ENCODE results near the gene PIF1. TPM values are rescaled to one million over a fixed set of nuclear protein-coding genes. Genes with fewer than 3 reads are reported as not detected.
"Not testable (repeated sequence)": the region's sequence is repeated elsewhere in the genome, so short reads cannot be mapped to it uniquely, and the experiment has no call there.

Gene PIF1
- total and polyA plus RNA-seq, 12 donors = 0.26 to 6.0 (median 1.8) TPM

DNA sequence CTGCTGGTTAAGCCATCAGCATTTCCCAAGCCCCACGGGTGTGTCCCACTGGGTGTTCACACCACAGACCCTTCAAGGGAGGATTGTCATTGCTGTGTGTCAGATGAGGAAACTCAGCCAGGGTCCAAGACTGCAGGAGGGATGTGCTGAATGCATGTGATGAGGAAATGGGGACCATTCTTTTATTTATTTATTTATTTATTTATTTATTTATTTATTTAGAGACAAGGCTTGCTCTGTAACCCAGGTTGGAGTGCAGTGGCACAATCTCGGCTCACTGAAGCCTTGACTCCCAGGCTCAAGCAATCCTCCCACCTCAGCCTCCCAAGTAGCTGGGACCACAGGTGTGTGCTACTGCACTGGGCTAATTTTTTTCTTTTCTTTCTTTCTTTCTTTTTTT lies 20.8 kb downstream of the PIF1 start:
- no peak for DNase-seq
- no peak overlapping the region for H3K27ac ChIP-seq
- H3K4me1 ChIP-seq (replicated peaks in 1 of 2) = no peaks in the 10 kb centered on the region
- no peak overlapping the region for H3K4me3 ChIP-seq
- TF ChIP-seq, protein P1, sequence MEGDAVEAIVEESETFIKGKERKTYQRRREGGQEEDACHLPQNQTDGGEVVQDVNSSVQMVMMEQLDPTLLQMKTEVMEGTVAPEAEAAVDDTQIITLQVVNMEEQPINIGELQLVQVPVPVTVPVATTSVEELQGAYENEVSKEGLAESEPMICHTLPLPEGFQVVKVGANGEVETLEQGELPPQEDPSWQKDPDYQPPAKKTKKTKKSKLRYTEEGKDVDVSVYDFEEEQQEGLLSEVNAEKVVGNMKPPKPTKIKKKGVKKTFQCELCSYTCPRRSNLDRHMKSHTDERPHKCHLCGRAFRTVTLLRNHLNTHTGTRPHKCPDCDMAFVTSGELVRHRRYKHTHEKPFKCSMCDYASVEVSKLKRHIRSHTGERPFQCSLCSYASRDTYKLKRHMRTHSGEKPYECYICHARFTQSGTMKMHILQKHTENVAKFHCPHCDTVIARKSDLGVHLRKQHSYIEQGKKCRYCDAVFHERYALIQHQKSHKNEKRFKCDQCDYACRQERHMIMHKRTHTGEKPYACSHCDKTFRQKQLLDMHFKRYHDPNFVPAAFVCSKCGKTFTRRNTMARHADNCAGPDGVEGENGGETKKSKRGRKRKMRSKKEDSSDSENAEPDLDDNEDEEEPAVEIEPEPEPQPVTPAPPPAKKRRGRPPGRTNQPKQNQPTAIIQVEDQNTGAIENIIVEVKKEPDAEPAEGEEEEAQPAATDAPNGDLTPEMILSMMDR (IDR thresholded peaks at IDR 0.05) = no peak
- TF ChIP-seq POLR2A (IDR thresholded peaks at IDR 0.05) = no peak
- H3K9me3 ChIP-seq (replicated peaks in 1 of 3) = no peaks in the 10 kb centered on the region
- intact Hi-C loops (cut with DNase I) = no loop called here
- H3K27me3 ChIP-seq = no peaks in the 10 kb centered on the region
- no peaks in the 10 kb centered on the region for H3K36me3 ChIP-seq (replicated peaks in 1 of 2)
- 42 to 64% (median 54%) methylated on average over 2 of the region's 2 CpGs for WGBS, 4 donors

DNA sequence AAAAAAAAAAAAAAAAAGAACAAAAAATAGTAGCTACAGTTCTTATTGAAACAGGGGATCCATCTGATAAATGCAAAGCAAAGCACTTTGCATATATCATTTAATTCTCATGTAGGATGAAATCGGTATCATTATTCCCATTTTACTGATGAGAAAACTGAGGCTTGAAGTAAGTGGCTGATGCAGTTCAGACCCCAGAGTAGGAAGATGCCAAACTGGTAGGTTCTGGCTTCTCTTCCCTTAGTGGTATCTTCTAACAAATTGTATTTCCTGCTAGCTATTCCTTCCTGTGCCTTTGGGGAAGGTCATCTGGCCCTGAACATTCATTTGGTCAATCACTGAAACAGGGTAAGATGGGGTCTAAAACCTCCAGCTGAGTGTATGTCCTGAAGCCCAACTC lies 21.9 kb downstream of the PIF1 start:
- DNase-seq = no peak
- H3K4me1 ChIP-seq (replicated peaks in 1 of 2) = no peaks in the 10 kb centered on the region
- no peak overlapping the region for H3K4me3 ChIP-seq
- WGBS, 4 donors = 88 to 97% (median 92%) methylated on average over 1 of the region's 1 CpG
- intact Hi-C loops (cut with DNase I) = no loop called here
- H3K27ac ChIP-seq = no peak overlapping the region
- no peaks in the 10 kb centered on the region for H3K9me3 ChIP-seq (replicated peaks in 1 of 3)
- H3K27me3 ChIP-seq = no peaks in the 10 kb centered on the region
- no peak for TF ChIP-seq POLR2A (IDR thresholded peaks at IDR 0.05)
- TF ChIP-seq, protein P1 (IDR thresholded peaks at IDR 0.05) = no peak
- H3K36me3 ChIP-seq (replicated peaks in 1 of 2) = no peaks in the 10 kb centered on the region

DNA sequence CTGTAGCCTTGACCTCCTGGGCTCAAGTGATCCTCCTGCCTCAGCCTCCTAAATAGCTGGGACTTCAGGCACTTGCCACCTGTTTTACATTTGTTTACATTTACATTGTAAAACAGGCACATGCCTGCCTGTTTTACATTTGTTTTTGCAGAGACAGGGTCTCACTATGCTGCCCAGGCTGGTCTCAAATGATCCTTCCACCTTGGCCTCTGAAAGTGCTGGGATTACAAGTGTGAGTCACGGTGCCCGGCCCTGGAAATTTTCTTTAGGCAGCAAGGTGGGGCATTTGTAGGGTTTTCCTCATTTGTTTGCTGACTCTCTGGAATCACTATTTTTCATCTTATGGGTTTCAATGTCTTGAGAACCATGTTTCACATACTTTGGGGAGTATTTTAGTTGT lies 25.0 kb downstream of the PIF1 start:
- intact Hi-C loops (cut with DNase I) = no loop called here

DNA sequence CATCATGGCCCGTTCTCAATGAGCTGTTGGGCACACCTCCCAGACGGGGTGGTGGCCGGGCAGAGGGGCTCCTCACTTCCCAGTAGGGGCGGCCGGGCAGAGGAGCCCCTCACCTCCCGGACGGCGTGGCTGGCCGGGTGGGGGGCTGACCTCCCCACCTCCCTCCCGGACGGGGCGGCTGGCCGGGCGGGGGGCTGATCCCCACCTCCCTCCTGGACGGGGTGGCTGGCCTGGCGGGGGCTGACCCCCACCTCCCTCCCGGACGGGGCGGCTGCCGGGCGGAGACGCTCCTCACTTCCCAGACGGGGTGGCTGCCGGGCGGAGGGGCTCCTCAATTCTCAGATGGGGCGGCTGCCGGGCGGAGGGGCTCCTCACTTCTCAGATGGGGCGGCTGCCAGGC lies 26.5 kb downstream of the PIF1 start:
- WGBS, 4 donors = 80 to 95% (median 94%) methylated on average over 1 to 25 of the region's 29 CpGs; no CpG with 5 or more reads in 1 of the 4 donors
- intact Hi-C loops (cut with DNase I); H3K27me3 ChIP-seq: not testable (repeated sequence)

More for the DNA sequence above, 25.0 kb downstream of the PIF1 start:
- 88 to 100% (median 93%) methylated on average over 2 of the region's 2 CpGs for WGBS, 4 donors
- TF ChIP-seq POLR2A (IDR thresholded peaks at IDR 0.05) = no peak
- TF ChIP-seq, protein P1 (IDR thresholded peaks at IDR 0.05) = no peak
- Histone ChIP-seq H3K27ac (no peak overlapping the region), H3K4me3 (no peak overlapping the region), H3K36me3 (replicated peaks in 1 of 2) (no peaks in the 10 kb centered on the region), H3K9me3 (replicated peaks in 1 of 3) (no peaks in the 10 kb centered on the region), H3K27me3 (no peaks in the 10 kb centered on the region), H3K4me1 (replicated peaks in 1 of 2) (no peaks in the 10 kb centered on the region)
- DNase-seq = no peak

DNA sequence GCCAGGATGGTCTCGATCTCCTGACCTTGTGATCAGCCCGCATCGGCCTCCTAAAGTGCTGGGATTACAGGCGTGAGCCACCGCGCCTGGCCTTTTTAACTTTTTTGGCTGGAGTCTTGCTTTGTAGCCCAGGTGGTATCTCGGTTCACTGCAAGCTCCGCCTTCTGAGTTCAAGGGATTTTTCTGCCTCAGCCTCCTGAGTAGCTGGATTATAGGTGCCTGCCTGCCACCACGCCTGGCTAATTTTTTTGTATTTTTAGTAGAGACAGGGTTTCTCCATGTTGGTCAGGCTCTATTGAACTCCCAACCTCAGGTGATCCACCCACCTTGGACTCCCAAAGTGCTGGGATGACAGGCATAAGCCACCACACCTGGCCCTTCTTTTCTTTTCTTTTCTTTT lies 29.5 kb downstream of the PIF1 start:
- intact Hi-C loops (cut with DNase I); H3K9me3 ChIP-seq (replicated peaks in 1 of 3); H3K4me3 ChIP-seq; DNase-seq; H3K27me3 ChIP-seq; H3K4me1 ChIP-seq (replicated peaks in 1 of 2); H3K36me3 ChIP-seq (replicated peaks in 1 of 2); H3K27ac ChIP-seq: not testable (repeated sequence)
- 86 to 92% (median 91%) methylated on average over 9 of the region's 9 CpGs for WGBS, 4 donors

More for the DNA sequence above, 26.5 kb downstream of the PIF1 start:
- H3K9me3 ChIP-seq (replicated peaks in 1 of 3); DNase-seq; H3K4me1 ChIP-seq (replicated peaks in 1 of 2); H3K4me3 ChIP-seq; H3K36me3 ChIP-seq (replicated peaks in 1 of 2); H3K27ac ChIP-seq: not testable (repeated sequence)

DNA sequence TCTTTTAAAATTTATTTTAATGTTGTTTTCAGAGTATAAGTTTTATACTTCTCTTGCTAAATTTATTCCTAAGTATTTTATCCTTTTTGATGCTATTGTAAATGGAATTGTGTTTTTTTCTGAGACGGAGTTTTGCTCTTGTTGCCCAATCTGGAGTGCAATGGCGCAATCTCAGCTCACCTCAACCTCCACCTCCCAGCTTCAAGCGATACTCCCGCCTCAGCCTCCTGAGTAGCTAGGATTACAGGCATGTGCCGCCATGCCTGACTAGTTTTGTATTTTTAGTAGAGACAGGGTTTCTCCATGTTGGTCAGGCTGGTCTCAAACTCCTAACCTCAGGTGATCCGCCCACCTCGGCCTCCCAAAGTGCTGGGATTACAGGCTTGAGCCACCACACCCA lies 30.1 kb downstream of the PIF1 start:
- H3K27ac ChIP-seq; H3K4me3 ChIP-seq; H3K9me3 ChIP-seq (replicated peaks in 1 of 3); H3K4me1 ChIP-seq (replicated peaks in 1 of 2); DNase-seq; H3K36me3 ChIP-seq (replicated peaks in 1 of 2); H3K27me3 ChIP-seq; intact Hi-C loops (cut with DNase I): not testable (repeated sequence)
- WGBS, 4 donors = 78 to 94% (median 91%) methylated on average over 7 of the region's 7 CpGs

All from adrenal gland (tissue), 12 donors.